GM19351 (cell line): ENCODE measurements around the gene SYT5.
"Not testable (repeated sequence)": the region's sequence is repeated elsewhere in the genome, so short reads cannot be mapped to it uniquely, and the experiment has no call there.

ENCODE experiments used
- ATAC-seq: cut with Tn5 transposase; IDR thresholded peaks from one replicate; pipeline ENCODE4 v1.9.1; 2021; ENCODE audit warnings: mild to moderate bottlenecking, moderate library complexity; ENCODE audit not compliant: unreplicated experiment

SYT5 gene

GRCh38 chr19:55179606-55180484, at the start of gene SYT5:
SYT5 (minus strand) TSS chr19:55180289; CDS start chr19:55179041, 1,248 bp downstream.
- no peak for ATAC-seq

- ATAC-seq = no peak
Measured at GRCh38 chr19:55229789-55230182, 49.7 kb upstream of the SYT5 start.

- ATAC-seq = no peak
Measured at GRCh38 chr19:55229145-55229788, 49.2 kb upstream of the SYT5 start.

GRCh38 chr19:55228403-55229031, 48.4 kb upstream of the SYT5 start, which contains the start of gene TMEM86B:
TMEM86B (minus strand) TSS chr19:55228763; CDS start chr19:55228741, 22 bp downstream.
- no peak for ATAC-seq

GRCh38 chr19:55228015-55228391, 47.9 kb upstream of the SYT5 start:
- no peak for ATAC-seq

GRCh38 chr19:55227241-55228014, 47.3 kb upstream of the SYT5 start:
- ATAC-seq = no peak

- no peak for ATAC-seq
Measured at GRCh38 chr19:55226788-55227187, 46.7 kb upstream of the SYT5 start.

- no peak for ATAC-seq
Measured at GRCh38 chr19:55226273-55226672, 46.2 kb upstream of the SYT5 start.

GRCh38 chr19:55225415-55225958, 45.4 kb upstream of the SYT5 start:
- ATAC-seq = no peak

GRCh38 chr19:55224679-55225414, 44.8 kb upstream of the SYT5 start:
- ATAC-seq = not testable (repeated sequence)

- no peak for ATAC-seq
Measured at GRCh38 chr19:55224038-55224665, 44.1 kb upstream of the SYT5 start.

GRCh38 chr19:55223291-55224037, 43.4 kb upstream of the SYT5 start:
- ATAC-seq = no peak

- ATAC-seq = no peak
Measured at GRCh38 chr19:55220525-55220924, 40.4 kb upstream of the SYT5 start.

GRCh38 chr19:55216461-55217198, 36.5 kb upstream of the SYT5 start:
- no peak for ATAC-seq

- no peak for ATAC-seq
Measured at GRCh38 chr19:55213547-55213946, 33.5 kb upstream of the SYT5 start.

- ATAC-seq = no peak
Measured at GRCh38 chr19:55212447-55212846, 32.4 kb upstream of the SYT5 start.

GRCh38 chr19:55209693-55210472, 29.8 kb upstream of the SYT5 start:
- ATAC-seq = no peak
